Measurements from ENCODE around the gene DNAJC5. TPM values are rescaled to one million over a fixed set of nuclear protein-coding genes. Genes with fewer than 3 reads are reported as not detected.
"Not testable (repeated sequence)": the region's sequence is repeated elsewhere in the genome, so short reads cannot be mapped to it uniquely, and the experiment has no call there.

The DNAJC5 gene
- total RNA-seq, 4 donors from 2014 or later, result 18.5 to 26.4 (median 22.5) TPM

DNA sequence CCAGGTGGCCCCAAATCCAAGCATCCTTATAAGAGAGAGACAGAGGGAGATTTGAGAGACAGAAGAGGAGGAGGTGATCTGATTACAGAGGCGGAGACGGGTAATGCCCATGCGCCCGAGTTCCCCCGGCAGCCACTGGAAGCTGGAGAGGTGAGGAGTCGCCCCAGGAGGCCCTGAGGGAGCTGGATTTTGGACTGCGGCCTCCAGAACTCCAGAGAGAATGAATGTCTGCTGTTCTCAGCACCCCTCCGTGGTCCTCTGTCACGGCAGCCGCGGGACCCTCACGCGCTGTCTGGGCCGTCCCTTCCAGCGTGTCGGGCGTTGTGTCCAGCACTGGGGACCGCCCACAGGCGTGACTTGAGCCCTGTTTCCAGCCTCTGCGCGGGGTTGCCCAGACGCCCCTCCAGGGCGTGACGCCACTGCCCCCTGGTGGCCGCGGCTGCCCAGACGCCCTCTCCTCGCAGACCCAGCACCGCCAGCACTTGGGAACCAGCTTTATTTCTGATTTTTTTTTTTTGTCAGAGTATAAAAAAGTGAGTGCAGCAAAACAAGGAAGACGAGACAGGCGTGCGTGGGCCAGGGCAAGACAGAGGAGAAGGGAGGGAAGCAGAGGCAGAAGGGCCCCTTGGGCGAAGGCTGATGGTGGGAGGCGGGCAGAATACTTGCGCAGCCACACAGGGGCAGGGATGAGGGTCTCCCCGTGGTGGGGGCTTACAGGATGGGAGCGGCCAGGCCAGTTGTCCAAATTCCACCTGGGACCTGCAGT is 78.9 kb downstream of the DNAJC5 start:
- peak; percentile 69 to 76 for DNase-seq
- Histone ChIP-seq H3K36me3 (no peaks in the 10 kb centered on the region), H3K27me3 (peaks cover 0 to 8% (median 4%) of the 10 kb centered on the region in 3 donors), H3K4me3 (peak overlapping the region; percentile 39 to 53 (median 46)), H3K9me3 (no peaks in the 10 kb centered on the region), H3K27ac (peak overlapping the region; percentile 59 to 71 (median 62)), H3K4me1 (peaks cover 4 to 26% of the 10 kb centered on the region in 2 donors)
- in situ Hi-C loops (cut with MboI; ENCODE audit: low sequenced_read_pairs in 4 of 4) (loop anchor here in 1 of 4 donors (10.0 kb wide), 1 partner anchor 189 kb away; no protein-coding TSS in a partner anchor), intact Hi-C loops (cut with DNase I; ENCODE audit: low total_unique reads) (loop anchor here (1.0 kb wide), 3 partner anchors 65 to 436 kb away; no protein-coding TSS in a partner anchor)
- TF ChIP-seq POLR2A (IDR thresholded peaks at IDR 0.05), result peak in 1 of 2 donors; percentile 35
- peak; percentile 96 to 100 (median 97) for TF ChIP-seq CTCF (IDR thresholded peaks at IDR 0.05 in 4 of 5, conservative IDR thresholded peaks at IDR 0.05 in 1 of 5)
- peak; percentile 73 to 74 for ATAC-seq

DNA sequence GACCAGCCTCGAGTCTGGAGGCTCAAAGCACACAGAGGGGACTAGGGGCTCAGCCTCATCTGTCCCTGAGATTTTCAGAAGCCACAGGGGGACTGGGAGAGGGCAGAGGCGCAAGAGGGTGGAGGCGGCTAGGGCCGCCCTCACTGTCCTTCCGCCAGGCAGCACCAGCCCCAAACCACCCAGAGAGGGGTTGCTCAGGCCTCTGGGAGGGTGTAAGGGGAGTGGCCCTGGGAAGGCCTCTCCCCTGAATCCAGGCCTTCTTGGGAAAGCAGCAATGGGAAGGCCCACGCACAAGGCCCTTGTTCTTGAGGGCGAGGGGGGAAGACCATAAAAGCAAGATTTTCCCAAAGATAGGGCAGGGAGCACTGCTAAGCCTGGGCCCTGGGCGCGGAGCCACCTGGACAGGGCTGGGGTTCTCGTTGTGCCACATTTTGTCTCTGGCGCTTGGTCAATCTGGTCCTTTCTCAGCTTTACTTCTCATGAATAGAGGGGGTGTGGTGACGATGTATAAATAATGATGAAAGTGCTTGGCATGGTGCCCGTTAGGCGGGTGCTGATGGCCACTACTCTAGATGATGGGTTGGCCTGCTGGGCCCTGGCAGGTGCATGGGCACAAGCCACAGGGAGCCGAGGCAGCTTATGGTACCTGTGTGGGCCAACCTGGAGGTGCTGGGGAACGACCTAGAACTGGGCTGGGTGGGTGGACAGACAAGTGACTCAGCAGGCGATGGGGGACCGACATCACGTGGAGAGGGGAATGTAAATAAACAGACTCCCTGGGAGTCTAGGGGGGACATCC is 79.7 kb downstream of the DNAJC5 start:
- Histone ChIP-seq H3K4me3 (no peak overlapping the region), H3K27ac (no peak overlapping the region), H3K4me1 (peaks cover 0 to 24% of the 10 kb centered on the region in 2 donors), H3K27me3 (peaks cover 0 to 13% (median 7%) of the 10 kb centered on the region in 3 donors), H3K36me3 (no peaks in the 10 kb centered on the region), H3K9me3 (no peaks in the 10 kb centered on the region)
- ATAC-seq, result no peak
- DNase-seq, result no peak
- intact Hi-C loops (cut with DNase I; ENCODE audit: low total_unique reads) (loop anchor here (1.0 kb wide), 2 partner anchors 65 to 436 kb away; no protein-coding TSS in a partner anchor), in situ Hi-C loops (cut with MboI; ENCODE audit: low sequenced_read_pairs in 4 of 4) (loop anchor here in 1 of 4 donors (10.0 kb wide), 1 partner anchor 190 kb away; no protein-coding TSS in a partner anchor)
- no peak for TF ChIP-seq POLR2A (IDR thresholded peaks at IDR 0.05)

DNA sequence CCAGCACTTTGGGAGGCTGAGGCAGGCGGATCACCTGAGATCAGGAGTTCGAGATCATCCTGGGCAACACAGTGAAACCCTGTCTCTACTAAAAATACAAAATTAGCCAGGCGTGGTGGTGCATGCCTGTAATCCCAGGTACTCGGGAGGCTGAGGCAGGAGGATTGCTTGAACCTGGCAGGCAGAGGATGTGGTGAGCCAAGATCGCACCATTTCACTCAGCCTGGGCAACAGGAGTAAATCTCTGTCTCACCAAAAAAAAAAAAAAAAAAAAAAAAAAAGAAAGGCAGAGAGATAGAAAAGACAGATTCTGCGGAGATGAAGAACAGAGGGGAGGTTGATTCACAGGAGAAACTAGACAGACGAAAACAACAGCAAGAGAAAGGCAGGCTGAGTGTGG is 81.6 kb downstream of the DNAJC5 start:
- in situ Hi-C loops (cut with MboI; ENCODE audit: low sequenced_read_pairs in 4 of 4), result loop anchor here in 1 of 4 donors (10.0 kb wide), 1 partner anchor 192 kb away; no protein-coding TSS in a partner anchor
- H3K27ac ChIP-seq; H3K9me3 ChIP-seq; ATAC-seq; H3K36me3 ChIP-seq; DNase-seq; H3K4me3 ChIP-seq; intact Hi-C loops (cut with DNase I; ENCODE audit: low total_unique reads): not testable (repeated sequence)
- peaks cover 0 to 17% (median 7%) of the 10 kb centered on the region in 3 donors for H3K27me3 ChIP-seq
- peaks cover 11 to 32% of the 10 kb centered on the region in 2 donors for H3K4me1 ChIP-seq

DNA sequence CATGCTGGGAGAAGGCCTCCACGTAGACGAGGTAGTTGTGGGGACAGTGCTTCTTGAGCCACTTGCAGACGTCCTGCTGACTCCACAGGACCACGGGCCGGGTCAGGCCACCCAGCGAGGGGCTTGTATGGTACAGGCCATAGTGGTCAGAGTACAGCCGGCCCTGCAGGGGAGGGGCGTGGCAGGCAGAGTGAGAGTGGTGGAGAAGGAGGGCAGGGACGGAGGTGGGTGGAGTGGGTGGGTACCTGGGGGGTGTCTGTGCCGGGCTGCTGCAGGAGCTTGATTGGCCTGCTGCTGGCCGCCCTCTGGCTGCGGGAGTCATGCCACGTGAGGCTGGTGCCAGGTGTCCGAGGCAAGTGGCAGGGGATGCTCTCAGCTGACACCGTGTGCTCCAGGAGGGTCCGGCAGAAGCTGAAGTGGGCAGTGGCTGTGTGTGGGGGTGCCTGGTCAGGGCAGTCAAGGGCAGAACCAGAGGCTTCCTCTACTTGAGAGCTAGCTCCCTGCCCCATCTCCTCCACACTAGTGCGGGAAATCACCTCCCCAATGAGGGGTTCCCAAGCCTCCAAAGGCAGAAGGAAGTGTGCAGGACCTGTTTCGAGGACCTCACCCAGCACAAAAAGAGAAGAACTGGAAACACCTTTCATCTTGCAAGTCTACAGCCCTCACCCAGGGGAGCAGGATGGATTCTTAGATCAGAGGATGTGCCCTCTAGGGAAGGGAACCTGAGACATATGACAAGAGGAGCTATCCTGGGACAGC is 82.2 kb downstream of the DNAJC5 start:
- intact Hi-C loops (cut with DNase I; ENCODE audit: low total_unique reads) (no loop called here), in situ Hi-C loops (cut with MboI; ENCODE audit: low sequenced_read_pairs in 4 of 4) (loop anchor here in 1 of 4 donors (10.0 kb wide), 1 partner anchor 192 kb away; no protein-coding TSS in a partner anchor)
- Histone ChIP-seq H3K27ac (no peak overlapping the region), H3K9me3 (no peaks in the 10 kb centered on the region), H3K4me1 (peaks cover 16 to 36% of the 10 kb centered on the region in 2 donors), H3K27me3 (peaks cover 0 to 17% (median 7%) of the 10 kb centered on the region in 3 donors), H3K36me3 (no peaks in the 10 kb centered on the region), H3K4me3 (no peak overlapping the region)
- ATAC-seq (no peak), DNase-seq (no peak)
- TF ChIP-seq POLR2A (IDR thresholded peaks at IDR 0.05) (no peak), CTCF (IDR thresholded peaks at IDR 0.05 in 4 of 5, conservative IDR thresholded peaks at IDR 0.05 in 1 of 5) (no peak)

DNA sequence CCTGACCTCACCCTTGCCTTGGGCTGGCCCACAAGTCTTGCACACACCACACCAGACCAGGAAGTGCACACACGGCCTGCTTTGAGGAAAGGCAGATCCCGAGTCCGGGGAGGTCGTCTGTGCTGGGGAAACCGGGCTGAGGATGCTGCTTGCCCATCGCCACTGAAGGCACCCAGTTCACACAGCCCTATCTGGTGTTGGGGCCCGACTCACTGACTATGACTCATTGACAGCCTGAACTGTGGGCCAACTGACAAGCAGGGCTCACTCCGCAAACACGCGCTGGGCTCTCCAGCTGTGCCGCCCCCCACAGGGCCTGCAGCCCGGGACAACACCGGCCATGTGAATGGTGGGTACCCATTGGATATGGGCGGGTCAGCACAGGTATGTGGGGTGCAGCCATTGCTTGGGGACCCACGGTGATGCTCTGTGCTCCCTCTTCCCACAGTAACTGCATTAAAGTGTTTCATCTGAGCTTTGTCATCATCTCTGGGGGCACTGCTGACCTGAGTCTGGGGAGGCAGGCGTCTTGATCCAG is 82.9 kb downstream of the DNAJC5 start:
- Histone ChIP-seq H3K4me1 (peaks cover 22 to 41% of the 10 kb centered on the region in 2 donors), H3K27me3 (peaks cover 0 to 17% (median 7%) of the 10 kb centered on the region in 3 donors), H3K4me3 (no peak overlapping the region), H3K9me3 (no peaks in the 10 kb centered on the region), H3K27ac (no peak overlapping the region), H3K36me3 (peaks cover 0 to 3% of the 10 kb centered on the region in 2 donors)
- intact Hi-C loops (cut with DNase I; ENCODE audit: low total_unique reads), result no loop called here
- no peak for ATAC-seq
- peak in 1 of 2 donors; percentile 12 for DNase-seq
- in situ Hi-C loops (cut with MboI; ENCODE audit: low sequenced_read_pairs in 4 of 4), result loop anchor here in 1 of 4 donors (10.0 kb wide), 1 partner anchor 193 kb away; no protein-coding TSS in a partner anchor
- TF ChIP-seq POLR2A (IDR thresholded peaks at IDR 0.05), result no peak
- TF ChIP-seq CTCF (IDR thresholded peaks at IDR 0.05 in 4 of 5, conservative IDR thresholded peaks at IDR 0.05 in 1 of 5), result no peak
